ENCODE measurements around the gene CALU.
A peak's percentile ranks its signal among the peaks of the same experiment; 100 is the strongest.

The CALU gene

DNA sequence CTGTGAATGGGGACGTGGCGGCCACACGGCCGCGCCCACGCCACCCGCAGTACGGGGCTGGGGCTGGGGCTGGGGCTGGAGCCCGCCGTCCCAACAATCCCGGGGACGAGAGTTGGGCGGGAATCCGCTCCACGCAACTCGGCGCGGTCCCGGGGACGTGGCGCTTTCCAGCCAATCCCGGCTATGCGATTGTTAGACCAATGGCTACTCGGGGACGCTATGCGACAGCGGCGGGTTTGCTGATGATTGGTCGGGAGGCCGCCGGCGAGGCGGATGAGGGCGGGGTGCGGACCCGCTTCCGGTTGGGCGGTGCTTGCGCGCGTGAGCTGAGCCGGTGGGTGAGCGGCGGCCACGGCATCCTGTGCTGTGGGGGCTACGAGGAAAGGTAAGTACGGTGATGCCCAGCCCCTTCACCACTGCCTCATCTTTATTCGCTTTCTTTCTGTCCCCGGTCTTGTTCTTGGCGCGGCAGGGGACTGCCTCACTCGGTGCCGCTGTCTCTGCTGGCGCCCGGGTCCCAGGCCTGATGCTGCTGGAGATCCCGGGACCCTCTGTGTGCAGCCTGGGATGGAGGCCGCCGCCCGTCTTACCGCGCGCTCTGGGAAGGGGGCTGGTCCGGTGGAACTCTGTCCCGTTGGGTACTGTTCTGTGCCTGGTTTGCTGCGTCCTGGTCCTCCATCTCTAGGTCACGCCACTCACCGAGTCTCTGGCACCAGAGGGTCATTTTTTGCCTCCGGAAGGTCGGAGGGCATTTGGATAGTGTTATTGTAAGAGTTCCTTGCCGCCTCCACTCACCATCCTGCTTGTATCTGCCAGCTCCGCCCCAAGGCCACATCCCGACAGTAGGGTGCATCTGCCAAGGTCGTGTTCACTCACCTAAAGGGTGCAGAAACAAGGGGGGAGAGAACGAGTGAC, at the start of gene CALU:
TSS of gene CALU (plus strand) at position 312 of the 915 bp plus-strand sequence. CDS start 9,225 bp downstream, outside the sequence.
- peak; percentile 99 for DNase-seq (ENCODE audit: low spot score)

- no peak for DNase-seq (ENCODE audit: low spot score)
Observed at GRCh38 chr7:128691227-128691626, 47.9 kb upstream of the CALU start.

DNA sequence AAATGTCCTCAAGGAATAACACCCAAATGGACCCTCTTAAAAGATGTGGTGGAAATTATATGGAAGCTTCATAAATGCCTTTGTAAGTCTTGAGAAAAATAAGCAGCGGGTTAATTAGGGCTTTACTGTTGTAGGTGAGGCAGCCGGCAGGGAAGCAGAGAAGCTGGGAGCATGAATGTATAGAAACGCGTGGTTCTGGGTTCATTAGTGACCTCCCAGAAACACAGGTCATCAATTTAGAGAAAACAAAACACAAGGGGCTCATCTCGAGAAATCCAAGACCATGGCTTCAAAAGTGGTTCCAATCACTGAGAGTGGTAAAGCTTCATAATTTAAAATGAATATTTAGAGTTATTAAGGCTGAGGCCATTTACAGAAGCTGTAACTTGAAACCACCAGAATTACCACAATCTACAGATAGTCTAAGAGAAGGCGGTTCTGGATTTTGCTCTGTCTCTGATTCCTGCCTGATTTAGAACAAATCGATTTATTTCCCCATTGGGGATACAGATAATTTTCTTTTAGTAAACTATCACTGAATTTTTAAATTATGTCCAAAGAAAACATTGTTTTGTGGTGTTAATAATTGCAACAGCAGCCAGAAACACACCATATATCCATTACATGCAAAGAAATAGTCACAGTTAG, 46.4 kb upstream of the CALU start:
- DNase-seq (ENCODE audit: low spot score): no peak

GRCh38 chr7:128693373-128694015, 45.7 kb upstream of the CALU start:
- DNase-seq (ENCODE audit: low spot score): no peak

DNA sequence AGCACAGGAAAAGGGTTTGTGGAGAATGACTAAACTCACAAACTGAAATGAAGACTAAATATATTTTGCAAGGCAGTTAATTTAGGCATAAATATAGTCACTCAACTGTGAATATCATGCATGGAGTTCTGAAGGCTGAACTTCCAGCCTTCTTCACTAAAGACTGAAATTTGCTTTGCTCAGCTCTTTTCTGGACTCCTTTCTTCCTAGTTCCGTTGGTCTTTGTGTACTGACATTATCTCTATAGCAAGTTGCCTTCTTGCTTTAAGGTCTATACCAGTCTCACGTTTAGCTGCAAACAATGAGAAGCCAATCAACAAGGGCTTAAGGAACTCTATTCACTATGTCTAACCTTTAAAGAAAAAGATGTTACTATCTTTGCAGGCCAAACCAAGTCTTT, 44.4 kb upstream of the CALU start:
- DNase-seq (ENCODE audit: low spot score): no peak

DNA sequence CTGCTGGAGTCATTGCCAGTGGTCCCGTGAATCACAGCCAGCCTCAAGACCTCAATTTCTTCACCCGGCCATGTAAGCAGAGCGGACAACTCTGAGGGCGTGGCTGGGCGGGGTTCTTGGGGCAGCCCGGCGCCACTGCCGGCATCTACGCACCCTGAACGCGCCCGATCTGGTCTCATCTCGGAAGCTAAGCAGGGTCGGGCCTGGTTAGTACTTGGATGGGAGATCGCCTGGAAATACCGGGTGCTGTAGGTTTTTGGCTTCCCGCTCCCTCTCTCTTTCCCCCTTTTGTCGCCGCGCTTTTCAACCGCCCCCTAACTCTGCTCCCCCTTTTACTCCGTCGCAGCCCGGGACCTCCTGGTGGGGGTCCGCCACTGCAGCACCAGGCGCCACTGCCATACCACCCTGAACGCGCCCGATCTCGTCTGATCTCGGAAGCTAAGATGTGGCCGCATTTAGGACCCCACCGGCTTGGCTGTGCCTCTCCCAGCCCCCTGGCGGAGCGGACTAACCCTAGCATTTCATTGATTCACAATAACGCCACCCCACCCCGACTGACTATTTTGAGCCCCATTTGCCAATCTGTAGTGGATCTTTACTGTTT, 41.8 kb upstream of the CALU start:
- DNase-seq (ENCODE audit: low spot score): peak; percentile 80

DNA sequence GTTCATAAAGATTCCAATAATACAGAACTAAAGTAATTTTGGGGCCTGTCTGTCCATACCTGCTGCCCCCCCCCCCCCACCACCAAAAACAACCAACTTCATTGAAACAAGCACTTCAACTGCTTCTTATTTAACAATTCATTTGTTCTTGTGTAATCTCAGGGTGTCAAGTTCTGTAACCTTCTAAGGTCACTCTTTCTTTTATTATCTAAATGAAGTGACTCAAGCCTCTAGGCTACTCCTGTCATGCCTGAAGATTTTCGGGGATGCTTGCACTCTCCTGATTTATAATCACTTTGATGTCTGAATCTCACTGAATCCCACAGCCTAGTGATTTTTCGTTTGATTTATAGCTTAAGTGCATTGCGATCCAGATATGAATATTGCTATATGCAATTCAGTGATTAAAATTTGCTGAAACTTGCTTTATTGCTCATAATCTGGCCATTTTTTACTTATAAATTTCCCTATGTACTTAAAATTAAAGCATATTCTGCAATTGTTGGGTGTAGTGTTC, 39.9 kb upstream of the CALU start:
- no peak for DNase-seq (ENCODE audit: low spot score)

GRCh38 chr7:128699895-128700294, 39.3 kb upstream of the CALU start:
- no peak for DNase-seq (ENCODE audit: low spot score)

- no peak for DNase-seq (ENCODE audit: low spot score)
Observed at GRCh38 chr7:128701062-128701785, 37.9 kb upstream of the CALU start.

DNA sequence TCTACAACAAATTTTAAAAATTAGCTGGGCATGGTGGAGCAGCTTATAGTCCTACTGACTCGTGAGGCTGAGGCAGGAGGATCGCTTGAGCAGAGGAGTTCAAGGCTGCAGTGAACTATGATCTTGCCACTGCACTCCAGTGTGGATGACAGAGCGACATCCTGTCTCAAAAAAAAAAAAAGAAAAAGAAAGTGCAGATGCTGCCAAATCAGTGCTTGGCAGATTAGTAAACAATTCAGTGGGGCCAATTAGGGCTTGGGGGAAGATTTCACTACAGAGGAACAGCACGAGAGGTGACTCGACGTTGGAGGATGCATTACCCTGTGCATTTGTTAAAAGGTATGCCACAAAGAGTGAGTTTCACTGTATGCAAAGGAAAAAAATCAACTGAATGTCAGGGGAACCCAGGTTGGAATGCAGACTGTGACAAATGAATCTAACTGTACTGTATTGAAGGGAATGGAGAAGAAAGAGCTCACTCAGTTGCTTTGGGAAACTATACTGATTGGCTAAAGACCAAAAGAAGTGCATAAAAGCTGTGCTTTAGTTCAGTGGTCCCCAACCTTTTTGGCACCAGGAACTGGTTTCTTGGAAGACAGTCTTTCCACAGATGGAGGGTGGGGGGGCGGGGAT, 35.4 kb upstream of the CALU start:
- peak; percentile 34 for DNase-seq (ENCODE audit: low spot score)

- peak; percentile 32 for DNase-seq (ENCODE audit: low spot score)
Observed at GRCh38 chr7:128705891-128706333, 33.2 kb upstream of the CALU start.

- DNase-seq (ENCODE audit: low spot score): no peak
Observed at GRCh38 chr7:128707752-128708151, 31.4 kb upstream of the CALU start.

DNA sequence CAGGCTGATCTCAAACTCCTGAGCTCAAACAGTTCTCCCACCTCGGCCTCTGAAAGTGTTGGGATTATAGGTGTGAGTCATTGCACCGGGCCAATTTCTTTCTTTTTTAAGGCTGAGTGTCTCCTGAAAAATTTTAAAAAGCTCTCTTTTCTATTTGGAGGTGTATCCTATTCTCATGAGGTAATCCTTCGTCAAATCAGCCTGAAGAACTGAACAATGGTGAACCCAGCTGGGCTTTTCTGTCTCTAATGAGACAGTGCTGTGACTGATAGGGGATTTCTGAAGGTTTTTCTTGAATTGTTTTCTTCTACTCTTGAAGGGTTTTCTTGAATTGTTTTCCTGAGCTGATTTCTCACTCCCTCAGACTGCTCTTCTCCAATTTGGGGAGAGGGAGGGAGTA, 30.9 kb upstream of the CALU start:
- no peak for DNase-seq (ENCODE audit: low spot score)

DNA sequence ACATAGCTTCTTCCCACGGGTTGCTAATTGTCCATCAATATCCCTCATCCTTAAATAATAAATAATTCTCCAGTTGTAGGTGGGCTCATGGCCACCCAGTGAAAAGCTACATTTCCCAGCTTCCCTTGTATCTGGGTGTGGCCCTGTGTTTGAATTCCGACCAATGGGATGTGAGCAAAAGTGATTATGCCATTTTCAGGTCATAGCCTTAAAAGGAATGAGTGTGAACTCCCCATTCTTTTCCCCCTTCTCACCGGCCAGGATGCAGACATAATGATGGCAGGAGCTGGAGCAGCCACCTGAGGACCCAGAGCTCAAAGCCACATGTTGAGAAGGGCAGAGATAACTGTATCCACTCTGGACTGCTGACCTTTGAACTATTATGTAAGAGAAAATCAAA, 30.3 kb upstream of the CALU start:
- DNase-seq (ENCODE audit: low spot score): no peak

GRCh38 chr7:128710481-128710880, 28.7 kb upstream of the CALU start:
- DNase-seq (ENCODE audit: low spot score): no peak

DNA sequence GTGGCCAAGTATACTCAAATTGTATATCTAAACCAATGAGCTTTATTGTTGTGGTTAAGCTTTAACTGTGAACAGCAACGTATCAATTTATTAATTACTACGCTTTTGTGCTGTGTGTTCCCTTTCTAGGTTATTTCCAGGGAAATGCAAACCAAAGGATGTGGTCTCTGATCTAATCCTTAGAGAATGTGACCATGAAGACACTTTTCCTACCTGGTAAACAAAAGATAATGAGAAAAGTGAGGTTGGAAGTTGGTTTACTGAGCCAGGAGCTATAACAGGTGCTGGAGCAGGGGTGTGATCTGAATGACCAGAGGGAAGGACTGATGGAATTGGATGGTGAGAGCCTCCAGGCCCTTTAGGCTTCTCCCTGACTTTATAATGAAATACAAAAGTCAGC, 25.4 kb upstream of the CALU start:
- DNase-seq (ENCODE audit: low spot score): no peak

GRCh38 chr7:128714701-128715495, 24.3 kb upstream of the CALU start:
- no peak for DNase-seq (ENCODE audit: low spot score)

GRCh38 chr7:128718967-128719642, 20.1 kb upstream of the CALU start:
- DNase-seq (ENCODE audit: low spot score): no peak

GRCh38 chr7:128721376-128721775, 17.8 kb upstream of the CALU start:
- no peak for DNase-seq (ENCODE audit: low spot score)

DNA sequence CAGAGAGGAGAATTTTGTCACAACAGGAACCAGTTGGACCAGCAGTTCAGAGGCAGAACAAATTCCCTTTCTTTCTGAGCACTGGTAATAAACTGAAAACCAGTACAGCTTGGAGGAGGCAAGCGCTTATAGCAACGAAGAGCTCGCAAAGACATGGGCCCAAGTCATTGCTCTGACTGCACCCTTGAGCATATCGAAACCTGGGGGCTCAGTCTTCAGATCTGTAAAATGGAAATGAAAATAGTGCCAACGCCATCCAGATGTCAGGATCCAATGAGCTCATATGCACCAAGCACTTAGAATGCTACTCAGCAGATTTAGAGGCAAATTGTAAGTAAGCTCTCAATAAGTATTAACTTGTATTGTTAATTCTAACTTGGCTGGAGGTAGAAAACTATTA, 14.4 kb upstream of the CALU start:
- no peak for DNase-seq (ENCODE audit: low spot score)
